GM12874 (cell line): Measurements from ENCODE around the gene RNF207.

Experiments used
- CTCF ChIP-seq: IDR thresholded peaks from 2 replicates; pipeline ENCODE4 v1.5.1; 2011; ENCODE audit warnings: low read depth, mild to moderate bottlenecking, control low read depth, low read length, moderate library complexity; ENCODE audit not compliant: insufficient read depth

Gene RNF207

GRCh38 chr1:6170116-6170741 lies 35.7 kb upstream of the RNF207 start:
- no peak for TF ChIP-seq CTCF

GRCh38 chr1:6170742-6171201 lies 35.1 kb upstream of the RNF207 start:
- TF ChIP-seq CTCF, result no peak

GRCh38 chr1:6171548-6172124 lies 34.3 kb upstream of the RNF207 start:
- peak; percentile 26; the same call in 1 of the 2 replicates for TF ChIP-seq CTCF

GRCh38 chr1:6172549-6172948 lies 33.4 kb upstream of the RNF207 start:
- TF ChIP-seq CTCF, result no peak

- no peak for TF ChIP-seq CTCF
Observed at GRCh38 chr1:6174621-6175410, 31.1 kb upstream of the RNF207 start.

GRCh38 chr1:6175411-6175828 lies 30.5 kb upstream of the RNF207 start:
- TF ChIP-seq CTCF, result no peak

GRCh38 chr1:6176779-6177178 lies 29.1 kb upstream of the RNF207 start:
- TF ChIP-seq CTCF, result no peak
